ENCODE data around the gene RFC1.

GRCh38 chr4:39285111-39285795 is 80.9 kb downstream of the RFC1 start:
- TF ChIP-seq HMG20A (CRISPR knock-in tag; conservative IDR thresholded peaks at IDR 0.05) (no peak), EZH2 (IDR thresholded peaks at IDR 0.05; ENCODE audit: borderline replicate concordance, low read depth, low read length) (no peak), HNRNPK (IDR thresholded peaks at IDR 0.05; ENCODE audit: low read depth, low read length, poor library complexity, severe bottlenecking) (no peak), ILK (tag; IDR thresholded peaks at IDR 0.05; ENCODE audit: borderline replicate concordance, low read depth) (no peak), ZNF121 (CRISPR knock-in tag; conservative IDR thresholded peaks at IDR 0.05) (no peak), CREB1 (IDR thresholded peaks at IDR 0.05) (no peak), CREB1 (CRISPR knock-in tag; IDR thresholded peaks at IDR 0.05) (no peak), PHF21A (IDR thresholded peaks at IDR 0.05; ENCODE audit: borderline replicate concordance, low read depth) (no peak)
